ENCODE data around the gene BCL7B.
"Not testable (repeated sequence)": the region's sequence is repeated elsewhere in the genome, so short reads cannot be mapped to it uniquely, and the experiment has no call there.

BCL7B gene

GRCh38 chr7:73496626-73497025 lies 60.9 kb downstream of the BCL7B start:
- no peak for DNase-seq (ENCODE audit: low read depth in 2 of 2)

GRCh38 chr7:73495507-73495906 lies 62.0 kb downstream of the BCL7B start:
- not testable (repeated sequence) for DNase-seq (ENCODE audit: low read depth in 2 of 2)

- DNase-seq (ENCODE audit: low read depth in 2 of 2), result no peak
Observed at GRCh38 chr7:73489976-73490375, 67.5 kb downstream of the BCL7B start.

GRCh38 chr7:73487486-73487885 lies 70.0 kb downstream of the BCL7B start:
- no peak for DNase-seq (ENCODE audit: low read depth in 2 of 2)
